ENCODE results near the gene ZFYVE28. TPM values are rescaled to one million over a fixed set of nuclear protein-coding genes. Genes with fewer than 3 reads are reported as not detected.

The ZFYVE28 gene
- total RNA-seq, 1 donor: 2.7 TPM

- DNase-seq (ENCODE audit: low read depth in 2 of 3, low spot score in 2 of 3): no peak
Observed at GRCh38 chr4:2291705-2292645, 126.5 kb downstream of the ZFYVE28 start.

DNA sequence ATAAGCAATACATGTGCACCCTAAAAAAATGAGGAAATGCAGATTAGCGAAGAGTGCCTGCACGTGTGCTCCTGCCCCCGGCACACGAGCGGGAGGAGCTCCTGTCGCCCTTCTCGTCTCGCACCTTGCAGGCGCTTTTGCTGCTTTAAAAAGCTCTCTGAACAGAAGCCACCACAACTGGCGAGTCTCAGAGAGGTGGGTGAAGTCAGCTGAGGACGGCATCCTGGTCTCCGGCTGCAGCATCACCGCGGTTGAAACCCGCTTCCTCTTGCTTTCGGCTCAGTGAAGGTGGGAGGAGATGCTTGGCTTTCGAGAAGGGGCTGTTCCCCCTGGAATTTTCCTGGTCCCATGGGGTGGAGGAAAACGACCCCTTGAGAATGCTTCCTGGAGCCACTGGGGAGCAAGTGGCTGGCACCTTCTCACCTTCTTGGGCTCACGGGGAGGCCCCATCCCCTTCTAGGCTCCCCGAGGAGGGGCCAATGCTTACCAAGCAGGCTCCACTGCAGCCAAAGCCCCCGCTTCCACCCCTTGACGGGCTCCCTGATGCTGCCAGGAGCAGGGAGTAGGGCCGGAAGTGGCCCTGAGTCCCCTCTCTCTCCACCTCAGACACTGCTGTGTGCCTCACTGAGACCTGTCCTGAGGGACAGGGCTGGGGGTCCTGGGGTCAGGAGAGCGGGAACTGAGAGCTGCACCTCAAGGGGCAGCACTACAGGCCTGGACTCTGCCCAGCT is 127.3 kb downstream of the ZFYVE28 start:
- peak; percentile 59 to 93 (median 79) for DNase-seq (ENCODE audit: low read depth in 2 of 3, low spot score in 2 of 3)

- no peak for DNase-seq (ENCODE audit: low read depth in 2 of 3, low spot score in 2 of 3)
Observed at GRCh38 chr4:2290488-2290887, 128.0 kb downstream of the ZFYVE28 start.

DNA sequence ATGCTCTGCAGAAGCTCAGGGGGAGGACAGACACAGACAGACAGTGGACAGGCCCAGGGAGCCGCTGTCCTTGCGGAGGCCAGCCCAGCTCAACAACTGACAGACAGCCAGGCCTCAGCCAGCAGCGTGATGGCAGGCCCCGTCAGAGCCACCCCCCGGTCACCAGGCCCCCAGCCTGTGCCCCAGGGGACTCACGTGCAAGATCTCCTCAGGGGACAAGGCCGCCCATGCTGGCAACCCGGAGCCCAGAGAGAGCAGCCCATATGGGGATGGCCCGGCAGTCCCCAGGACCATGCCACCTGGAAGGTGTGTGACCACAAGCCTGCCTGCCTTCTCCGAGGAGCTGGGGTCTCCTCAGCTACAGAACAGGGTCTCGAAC is 128.5 kb downstream of the ZFYVE28 start:
- no peak for DNase-seq (ENCODE audit: low read depth in 2 of 3, low spot score in 2 of 3)

DNA sequence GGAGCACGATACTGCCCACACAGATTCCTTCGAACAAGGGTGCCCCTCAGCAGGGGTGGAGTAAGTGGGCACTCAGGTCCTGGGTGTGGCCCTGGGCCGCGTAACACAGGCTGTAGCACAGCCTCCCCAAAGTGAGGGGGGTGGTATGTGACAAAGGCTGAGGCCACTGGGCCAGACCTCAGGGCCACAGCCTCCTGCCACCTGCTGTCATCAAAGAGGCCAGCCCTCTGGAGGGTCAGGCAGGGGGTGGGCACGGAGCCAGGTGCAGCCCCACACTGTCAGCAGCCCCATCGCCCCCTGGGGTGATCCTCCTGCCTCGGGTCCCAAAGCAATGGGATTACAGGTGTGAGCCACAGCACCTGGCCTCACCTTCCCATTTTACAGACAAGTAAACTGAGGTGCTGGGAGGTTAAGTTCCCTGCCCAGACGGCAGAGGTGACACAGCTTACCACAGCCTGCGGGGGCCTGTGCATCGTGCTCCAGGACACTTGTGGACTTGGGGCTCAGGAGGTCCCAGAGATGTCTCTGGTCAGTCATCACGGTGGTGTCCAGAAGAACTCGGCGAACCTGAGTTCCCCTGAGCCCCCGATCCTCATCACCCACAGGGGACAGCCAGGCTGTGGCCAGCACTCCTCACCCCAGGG is 129.0 kb downstream of the ZFYVE28 start:
- no peak for DNase-seq (ENCODE audit: low read depth in 2 of 3, low spot score in 2 of 3)

GRCh38 chr4:2288051-2288541 is 130.3 kb downstream of the ZFYVE28 start:
- no peak for DNase-seq (ENCODE audit: low read depth in 2 of 3, low spot score in 2 of 3)

DNA sequence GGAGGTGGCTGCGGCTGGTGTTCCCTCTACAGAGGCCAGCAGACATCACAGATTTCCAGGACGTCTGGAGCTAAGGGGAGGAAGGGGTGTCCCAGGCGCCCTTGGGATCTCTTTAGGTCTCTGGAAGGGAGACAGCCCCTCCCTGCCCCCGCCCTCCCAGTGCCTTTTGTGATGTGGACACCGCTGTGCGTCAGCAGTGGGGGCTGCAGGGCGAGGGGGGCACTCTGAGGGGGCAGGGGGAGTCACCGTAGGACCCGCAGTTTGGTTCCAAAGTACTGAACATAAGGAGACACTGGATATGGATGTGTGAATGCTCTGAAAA is 130.9 kb downstream of the ZFYVE28 start:
- no peak for DNase-seq (ENCODE audit: low read depth in 2 of 3, low spot score in 2 of 3)

DNA sequence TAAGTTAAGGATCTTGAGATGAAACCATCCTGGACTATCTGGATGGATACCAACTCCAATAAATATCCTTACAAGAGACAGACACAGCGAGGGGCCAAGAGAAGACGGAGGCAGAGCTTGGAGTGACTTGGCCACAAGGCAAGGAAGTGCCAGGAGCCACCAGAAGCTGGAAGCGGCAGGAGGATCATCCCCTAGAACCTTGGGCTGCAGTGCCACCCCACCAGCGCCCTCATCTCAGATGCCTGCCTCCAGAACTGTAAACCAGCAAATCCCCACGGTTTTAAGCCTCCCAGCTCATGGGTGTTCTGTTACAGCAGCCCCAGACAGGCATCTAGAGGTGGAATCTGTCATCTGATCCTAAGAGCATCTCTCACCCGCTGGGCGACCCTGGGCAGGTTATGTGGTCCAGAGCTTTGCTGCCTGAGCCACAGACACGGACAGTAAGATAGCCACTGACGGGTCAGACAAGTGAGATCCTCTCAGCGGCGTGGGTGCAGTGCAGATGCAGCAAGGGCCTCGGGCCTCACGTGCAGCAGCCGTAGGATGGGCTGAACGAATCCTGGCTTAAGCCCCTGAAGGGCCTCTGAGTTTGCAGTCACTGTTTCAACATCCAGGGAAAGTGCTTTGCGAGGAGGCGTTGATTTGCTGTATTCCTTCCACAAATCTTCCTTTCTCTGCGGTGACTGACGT is 131.4 kb downstream of the ZFYVE28 start:
- DNase-seq (ENCODE audit: low read depth in 2 of 3, low spot score in 2 of 3): no peak

DNA sequence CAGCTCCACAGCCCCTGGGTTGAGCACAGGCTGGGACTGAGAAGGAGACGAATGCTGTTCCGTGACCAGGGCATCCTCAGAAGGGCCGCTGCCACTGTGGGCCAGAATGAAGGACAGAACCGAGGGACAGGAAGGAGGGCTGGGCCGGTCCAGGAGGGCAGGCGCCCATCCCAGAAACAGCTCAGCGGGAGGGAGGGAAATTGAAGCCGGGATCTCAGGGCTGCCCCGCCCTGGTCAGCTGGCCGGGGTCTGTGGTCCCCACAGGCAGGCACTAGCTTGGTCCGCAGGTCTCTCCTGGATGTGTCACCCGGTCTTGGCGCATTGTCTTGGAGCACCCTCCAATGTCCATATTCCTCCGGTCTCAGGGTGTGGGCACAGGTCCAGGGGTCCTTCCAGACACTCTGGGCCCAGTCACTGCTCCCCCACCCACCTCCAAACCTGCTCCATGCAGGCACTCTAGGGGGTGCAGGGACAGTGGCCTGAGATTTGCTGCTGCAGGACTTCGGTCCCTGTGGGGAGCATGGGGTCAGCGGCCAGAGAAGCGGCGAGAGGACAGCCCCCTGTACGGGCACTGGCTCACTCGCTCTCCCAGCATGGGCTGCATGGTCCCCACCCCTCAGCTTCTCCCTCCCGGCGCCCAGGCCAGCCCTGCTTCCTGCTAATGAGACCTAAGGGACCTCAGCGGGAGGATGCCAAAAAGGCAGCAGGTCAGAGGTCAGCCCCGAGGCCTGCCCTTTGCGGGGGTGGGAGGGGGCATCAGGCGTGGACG is 132.6 kb downstream of the ZFYVE28 start:
- no peak for DNase-seq (ENCODE audit: low read depth in 2 of 3, low spot score in 2 of 3)

DNA sequence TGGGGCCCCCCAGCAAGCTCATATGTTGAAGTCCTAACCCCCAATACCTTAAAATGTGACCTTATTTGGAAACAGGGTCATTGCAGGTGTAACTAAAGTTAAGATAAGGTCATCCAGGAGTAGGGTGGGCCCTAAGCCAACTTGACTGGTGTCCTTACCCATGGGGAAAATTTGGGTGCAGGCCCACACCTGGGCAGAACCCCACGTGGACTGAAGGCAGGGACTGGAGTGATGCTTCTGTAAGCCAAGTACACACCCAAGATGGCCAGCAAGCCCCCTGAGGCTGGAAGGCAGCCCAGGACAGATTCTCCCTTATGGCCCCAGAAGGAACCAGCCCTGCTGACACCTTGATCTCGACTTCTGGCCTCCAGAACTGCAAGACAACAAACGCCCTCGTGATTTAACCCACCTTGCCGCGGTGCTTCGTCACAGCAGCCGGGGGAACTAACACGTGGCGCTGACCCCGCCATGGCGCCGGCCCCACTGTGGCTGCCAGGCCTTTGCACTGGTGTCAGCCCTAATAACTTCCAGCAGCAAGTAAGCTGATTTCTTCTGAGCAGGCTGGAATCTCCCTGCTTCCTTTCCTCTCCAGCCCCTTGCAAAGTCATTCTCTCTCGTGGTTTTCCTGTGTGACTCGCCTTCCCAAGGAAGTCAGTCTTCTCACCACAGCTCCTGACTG is 133.4 kb downstream of the ZFYVE28 start:
- peak in 1 of 3 donors; percentile 52 for DNase-seq (ENCODE audit: low read depth in 2 of 3, low spot score in 2 of 3)

- DNase-seq (ENCODE audit: low read depth in 2 of 3, low spot score in 2 of 3): no peak
Observed at GRCh38 chr4:2284161-2284933, 134.1 kb downstream of the ZFYVE28 start.

- DNase-seq (ENCODE audit: low read depth in 2 of 3, low spot score in 2 of 3): no peak
Observed at GRCh38 chr4:2283199-2283711, 135.2 kb downstream of the ZFYVE28 start.

DNA sequence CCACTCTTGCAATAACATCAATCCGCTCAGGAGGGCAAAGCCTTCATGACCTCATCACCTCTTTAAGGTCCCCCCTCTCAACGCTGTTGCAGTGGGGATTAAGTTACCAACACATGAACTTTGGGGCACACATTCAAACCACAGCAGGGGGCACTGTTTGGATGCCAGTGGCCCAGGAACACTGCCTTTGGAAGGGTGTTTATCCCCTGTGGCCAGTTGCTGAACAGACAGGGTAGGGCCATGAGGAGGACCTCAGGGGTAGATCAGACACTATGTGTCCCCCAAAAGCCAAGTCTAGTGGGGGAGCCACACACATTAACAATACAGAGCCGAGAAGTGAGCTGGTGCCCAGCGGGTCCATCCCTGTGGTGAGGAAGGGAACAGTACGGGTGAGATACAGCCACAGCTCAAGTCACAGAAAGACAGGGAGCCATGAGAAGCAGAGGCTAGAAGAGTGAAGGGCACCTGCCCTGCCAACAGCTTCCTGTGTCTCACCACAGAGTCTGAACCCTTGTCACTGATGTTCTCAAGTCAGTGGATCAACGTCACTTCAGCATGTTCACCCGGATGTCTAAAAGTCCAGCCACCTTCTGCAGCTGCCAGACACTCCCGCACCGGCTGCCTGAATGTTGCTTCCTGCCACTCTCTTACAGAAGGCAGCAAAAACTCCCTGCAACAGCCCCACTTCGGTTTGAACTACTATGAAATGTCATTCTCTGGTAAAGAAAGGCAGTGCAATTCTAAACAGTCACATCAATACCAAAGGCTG is 136.7 kb downstream of the ZFYVE28 start:
- DNase-seq (ENCODE audit: low read depth in 2 of 3, low spot score in 2 of 3): peak; percentile 75 to 94 (median 86)

DNA sequence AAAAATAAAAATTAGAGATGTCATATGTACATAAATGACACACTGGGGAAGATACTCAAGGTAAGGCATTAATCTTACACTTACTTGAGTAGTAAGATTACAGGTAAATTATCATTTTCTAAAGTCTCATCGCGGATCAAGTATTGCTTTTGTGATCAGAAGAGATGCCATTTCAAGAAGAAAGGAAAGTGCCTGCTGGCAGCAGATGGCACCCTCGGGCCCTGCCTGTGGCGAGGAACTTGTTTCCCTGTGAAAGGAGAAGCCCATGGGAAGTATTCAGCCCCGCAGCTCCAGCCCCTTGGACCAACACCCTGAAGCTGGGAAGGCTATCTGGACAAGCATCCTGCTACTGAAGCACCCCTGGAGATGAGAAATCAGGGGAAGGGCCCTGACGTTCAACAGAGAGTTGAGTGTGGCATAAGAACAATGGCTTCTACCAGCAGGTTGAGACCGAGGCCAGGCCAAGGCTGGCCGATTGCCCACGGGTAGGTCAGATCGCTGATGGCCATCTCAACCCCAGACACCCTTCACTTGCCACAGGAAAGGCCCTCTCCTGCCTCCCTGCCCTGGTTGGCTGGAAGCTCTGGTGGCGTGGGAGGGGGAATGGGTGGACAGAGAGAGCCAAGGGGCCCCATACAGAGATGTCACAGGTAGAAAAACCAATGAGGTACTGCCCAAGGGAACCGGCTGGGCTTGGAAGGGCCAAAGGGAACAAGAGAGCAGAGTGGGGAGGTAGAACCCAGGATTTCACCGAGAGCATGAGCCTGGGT is 137.7 kb downstream of the ZFYVE28 start:
- DNase-seq (ENCODE audit: low read depth in 2 of 3, low spot score in 2 of 3): no peak

GRCh38 chr4:2277956-2278355 is 140.5 kb downstream of the ZFYVE28 start:
- no peak for DNase-seq (ENCODE audit: low read depth in 2 of 3, low spot score in 2 of 3)

GRCh38 chr4:2276581-2277325 is 141.7 kb downstream of the ZFYVE28 start:
- DNase-seq (ENCODE audit: low read depth in 2 of 3, low spot score in 2 of 3): no peak

All from hematopoietic multipotent progenitor cell (in vitro differentiated cells).